ENCODE data around the gene KCNMB2.
"Not testable (repeated sequence)": the region's sequence is repeated elsewhere in the genome, so short reads cannot be mapped to it uniquely, and the experiment has no call there.

The KCNMB2 gene

DNA sequence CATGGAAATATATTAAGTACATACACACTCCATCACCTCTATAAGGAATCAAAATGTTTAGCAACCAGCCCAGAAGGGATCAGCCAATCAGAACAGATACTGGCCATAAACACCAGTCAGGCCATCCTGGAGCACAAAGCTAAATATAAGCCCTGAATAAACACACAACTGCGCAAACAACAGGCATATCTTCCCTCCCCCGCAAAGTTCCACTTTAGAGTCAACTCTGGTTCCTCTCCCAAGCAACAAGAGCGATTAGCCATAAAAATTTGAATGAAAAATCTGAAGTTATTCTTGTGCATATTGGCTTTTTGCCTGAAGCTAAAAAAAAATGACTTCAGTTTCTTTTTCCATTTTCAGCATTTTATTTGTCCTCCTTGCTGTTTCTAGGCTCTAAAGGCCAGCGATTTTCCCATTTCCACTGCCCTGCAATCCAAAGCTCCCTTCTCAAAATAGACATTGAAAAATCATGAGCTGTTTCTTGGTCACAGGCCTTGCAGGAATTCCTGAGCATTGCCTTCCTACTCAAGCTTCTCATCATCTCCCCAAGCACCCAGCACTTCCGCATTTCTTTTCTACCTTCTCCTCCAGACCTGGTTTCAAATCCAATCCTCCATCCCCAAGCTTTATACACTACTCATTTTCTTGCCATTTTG, 287.5 kb downstream of the KCNMB2 start:
- DNase-seq, result no peak

DNA sequence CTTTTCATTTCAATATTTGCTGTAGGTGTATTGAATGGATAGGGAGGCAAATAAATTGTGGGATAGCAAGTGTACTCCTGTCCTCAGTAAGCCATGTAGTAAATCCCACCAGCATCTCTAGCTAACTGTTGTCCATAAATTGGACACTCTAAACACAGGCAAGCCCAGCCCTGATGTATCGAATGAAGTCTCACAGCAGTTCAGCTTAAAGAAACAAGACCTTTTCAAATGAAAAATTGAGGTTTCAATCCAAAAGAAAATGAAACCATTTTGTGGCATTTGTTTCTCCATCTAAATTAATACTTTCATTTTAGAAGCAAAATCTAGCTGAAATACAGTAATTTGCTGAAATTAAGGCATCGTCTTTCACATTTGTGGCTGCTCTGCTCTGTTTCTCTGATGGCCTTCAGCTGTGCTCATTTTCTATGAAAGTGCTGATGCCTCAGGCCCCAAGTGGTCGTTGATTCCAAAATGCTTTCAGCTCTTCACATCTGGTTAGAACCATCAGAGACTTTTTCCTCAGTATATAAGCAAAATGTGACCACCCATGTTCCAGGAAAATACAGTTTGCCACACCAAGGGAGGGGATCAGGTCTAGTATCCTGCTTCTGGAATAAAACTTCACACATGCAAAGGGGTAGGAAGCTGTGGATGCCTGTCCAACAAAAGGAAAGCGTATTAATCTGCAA, 290.3 kb downstream of the KCNMB2 start:
- DNase-seq, result no peak

DNA sequence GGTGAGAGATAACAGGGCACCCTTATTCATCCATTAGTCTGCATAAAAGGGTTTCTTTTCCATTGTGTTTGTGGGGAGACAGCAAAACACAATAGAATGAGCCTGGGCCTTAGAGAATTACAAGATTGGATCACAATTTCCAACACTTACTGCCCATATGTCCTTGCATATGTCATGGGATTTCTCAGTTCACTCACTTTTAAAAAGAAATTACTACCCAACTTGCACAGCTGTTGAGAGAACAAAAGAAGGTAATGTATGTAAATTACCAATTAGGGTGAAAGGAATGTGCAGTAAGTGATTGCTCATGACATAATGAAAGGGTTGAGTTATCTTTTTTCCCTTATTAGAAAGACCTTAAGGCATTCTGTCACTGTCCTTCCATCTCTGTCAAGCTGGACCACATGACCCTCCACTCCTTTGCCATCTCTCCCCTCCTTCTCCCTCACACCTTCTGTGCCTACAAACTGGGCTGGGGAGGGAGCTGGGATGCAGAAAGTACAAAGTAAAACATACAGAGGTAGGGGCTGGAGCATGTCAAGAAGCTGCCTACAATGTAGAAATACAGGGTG, 291.1 kb downstream of the KCNMB2 start:
- DNase-seq, result no peak

DNA sequence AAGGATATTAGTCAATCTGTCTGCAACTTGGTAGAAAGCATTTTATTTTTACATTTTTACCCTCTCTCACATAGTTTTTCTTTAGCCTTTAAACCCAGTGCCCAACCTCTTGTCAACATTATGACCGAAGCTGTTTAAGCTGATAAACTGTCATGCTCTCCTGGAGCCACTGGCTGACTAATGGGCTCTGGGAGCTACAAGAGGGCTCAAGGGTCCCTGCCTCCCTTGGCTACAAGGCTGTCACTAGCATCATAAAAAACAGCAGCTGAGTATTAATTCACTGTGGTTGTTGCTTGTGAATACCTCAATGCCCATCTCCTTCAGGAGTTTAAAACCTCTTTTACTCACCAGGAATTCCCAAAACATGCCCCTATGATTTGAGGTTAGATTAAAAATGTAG, 297.5 kb downstream of the KCNMB2 start:
- no peak for DNase-seq

DNA sequence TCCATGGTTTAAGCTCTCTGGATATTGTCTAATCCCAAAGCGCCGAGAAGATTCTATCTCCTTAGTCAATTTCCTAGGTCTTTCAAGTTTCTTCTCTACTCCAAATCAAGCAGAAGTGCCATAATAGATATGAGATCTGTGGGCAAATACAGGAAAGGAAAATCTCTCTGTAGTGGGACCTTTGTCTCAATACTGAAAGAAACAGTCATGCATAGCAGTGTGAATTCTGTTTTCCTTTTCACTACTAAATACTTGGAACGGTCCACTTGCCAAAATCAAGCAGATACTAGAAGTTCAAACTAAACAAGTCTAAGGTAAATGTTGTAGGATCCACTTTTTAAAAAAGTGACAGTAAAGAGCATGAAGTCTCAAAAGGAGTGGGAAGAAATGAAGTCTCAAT, 298.8 kb downstream of the KCNMB2 start:
- DNase-seq, result no peak

DNA sequence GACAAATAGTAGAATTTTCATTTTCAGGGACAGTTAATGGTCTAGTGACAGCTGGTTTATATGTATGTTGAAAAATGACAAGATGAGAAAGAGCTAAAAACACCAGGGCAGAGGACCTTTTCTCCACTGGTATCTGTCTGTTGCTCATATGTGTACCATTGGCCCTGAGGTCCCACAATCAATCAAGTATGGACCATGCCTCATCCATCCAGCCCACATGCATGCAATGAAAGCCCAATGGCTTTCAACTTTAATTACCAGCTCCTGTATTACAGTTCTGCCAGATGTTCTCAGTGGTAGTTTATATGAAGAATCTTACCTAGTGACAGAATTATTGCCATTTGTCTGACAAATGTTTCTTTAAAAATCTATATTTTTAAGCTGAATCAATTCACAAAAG, 301.3 kb downstream of the KCNMB2 start:
- no peak for DNase-seq

DNA sequence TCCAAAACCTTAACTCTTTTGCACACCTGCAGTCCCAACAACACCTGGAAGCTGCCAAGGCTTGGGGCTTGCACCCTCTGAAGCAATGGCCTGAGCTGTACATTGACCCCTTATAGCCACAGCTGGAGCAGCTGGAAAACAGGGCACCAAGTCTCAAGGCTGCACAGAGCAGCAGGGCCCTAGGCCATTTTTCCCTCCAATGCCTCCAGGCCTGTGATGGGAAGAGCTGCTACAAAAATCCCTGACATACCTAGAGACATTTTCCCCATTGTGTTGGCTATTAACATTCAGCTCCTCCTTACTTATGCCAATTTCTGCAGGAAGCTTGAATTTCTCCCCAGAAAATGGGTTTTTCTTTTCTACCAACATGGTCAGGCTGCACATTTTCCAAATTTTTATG, 304.4 kb downstream of the KCNMB2 start:
- DNase-seq, result no peak

GRCh38 chr3:178841011-178841410, 304.8 kb downstream of the KCNMB2 start:
- no peak for DNase-seq

- no peak for DNase-seq
Measured at GRCh38 chr3:178844916-178845315, 308.7 kb downstream of the KCNMB2 start.

DNA sequence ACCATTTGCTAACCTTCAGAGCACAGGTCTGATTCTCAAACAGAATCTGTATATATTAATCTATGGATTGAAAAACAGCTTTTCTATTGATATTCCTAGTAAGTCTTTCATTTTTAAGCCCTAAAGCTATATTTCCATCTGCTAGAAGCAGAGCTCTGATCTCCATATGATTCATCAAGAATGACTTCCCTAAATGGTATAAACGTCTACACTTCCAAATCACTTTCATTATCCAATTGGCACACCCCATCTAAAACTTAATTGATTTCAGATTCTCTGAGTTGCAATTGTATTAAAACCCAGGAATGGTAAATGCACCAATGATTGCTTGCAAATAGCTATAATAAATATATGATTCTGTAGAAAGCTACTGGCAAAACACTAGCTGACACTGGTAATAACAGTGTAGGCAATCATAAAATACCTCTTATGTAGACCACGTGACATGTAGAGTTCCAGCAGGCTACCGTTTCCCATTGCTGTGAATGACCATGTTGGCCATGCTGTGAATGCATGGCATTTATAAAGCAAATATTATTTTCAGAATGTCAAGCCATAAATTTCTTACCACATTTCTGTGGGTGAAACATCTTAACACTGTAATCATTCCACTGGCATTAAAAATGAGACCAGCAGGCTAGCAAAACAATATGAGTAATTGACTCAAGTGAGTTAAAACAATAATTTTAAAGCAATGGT, 309.3 kb downstream of the KCNMB2 start:
- no peak for DNase-seq

GRCh38 chr3:178847190-178847589, 311.0 kb downstream of the KCNMB2 start:
- DNase-seq, result no peak

GRCh38 chr3:178849199-178849910, 313.1 kb downstream of the KCNMB2 start:
- no peak for DNase-seq

- DNase-seq, result no peak
Measured at GRCh38 chr3:178850450-178851190, 314.4 kb downstream of the KCNMB2 start.

GRCh38 chr3:178851564-178851963, 315.3 kb downstream of the KCNMB2 start:
- DNase-seq, result no peak

GRCh38 chr3:178856804-178857203, 320.6 kb downstream of the KCNMB2 start:
- no peak for DNase-seq

- DNase-seq, result no peak
Measured at GRCh38 chr3:178859386-178859785, 323.1 kb downstream of the KCNMB2 start.

- not testable (repeated sequence) for DNase-seq
Measured at GRCh38 chr3:178859900-178860436, 323.7 kb downstream of the KCNMB2 start.

GRCh38 chr3:178868681-178869080, 332.4 kb downstream of the KCNMB2 start:
- DNase-seq, result no peak

GRCh38 chr3:178870085-178870484, 333.8 kb downstream of the KCNMB2 start:
- no peak for DNase-seq

GRCh38 chr3:178875157-178875556, 338.9 kb downstream of the KCNMB2 start:
- DNase-seq, result no peak

DNA sequence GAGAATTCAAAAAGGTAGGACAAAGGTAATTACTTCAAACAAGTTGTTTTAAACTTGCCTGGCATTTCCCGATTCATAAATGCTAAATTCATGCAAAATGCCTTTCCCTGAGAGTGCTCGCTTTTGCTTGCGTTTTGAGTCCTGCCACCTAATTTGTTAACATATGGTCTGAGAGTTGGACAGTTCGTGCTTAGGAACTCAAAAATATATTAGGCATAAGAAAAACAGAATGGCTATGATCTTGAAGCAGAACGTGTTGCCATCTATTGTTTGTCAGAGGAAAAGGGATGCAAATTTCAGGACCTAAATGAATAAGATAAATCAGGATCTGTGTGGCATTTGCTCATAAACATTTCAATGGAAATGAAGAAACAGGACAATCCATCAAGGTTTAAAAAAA, 339.6 kb downstream of the KCNMB2 start:
- no peak for DNase-seq

- DNase-seq, result no peak
Measured at GRCh38 chr3:178880274-178880673, 344.0 kb downstream of the KCNMB2 start.

Data from CD4-positive, alpha-beta T cell treated with Interleukin-17A for 1 hour (primary cell).